GM21528 (cell line): ENCODE measurements around the gene RANBP9.

Source experiments
- ATAC-seq: cut with Tn5 transposase; IDR thresholded peaks from one replicate; pipeline ENCODE4 v1.9.1; 2021; ENCODE audit warnings: mild to moderate bottlenecking, moderate library complexity; ENCODE audit not compliant: unreplicated experiment, low FRiP score

Gene RANBP9

GRCh38 chr6:13679996-13680395 is 31.6 kb downstream of the RANBP9 start:
- no peak for ATAC-seq

- ATAC-seq, result no peak
Observed at GRCh38 chr6:13678255-13678983, 33.2 kb downstream of the RANBP9 start.

GRCh38 chr6:13677878-13678254 is 33.8 kb downstream of the RANBP9 start:
- ATAC-seq, result no peak

GRCh38 chr6:13676551-13677156 is 35.0 kb downstream of the RANBP9 start:
- ATAC-seq, result no peak

GRCh38 chr6:13674533-13675190 is 37.0 kb downstream of the RANBP9 start:
- no peak for ATAC-seq

GRCh38 chr6:13673825-13674444 is 37.7 kb downstream of the RANBP9 start:
- no peak for ATAC-seq

- ATAC-seq, result no peak
Observed at GRCh38 chr6:13673368-13673767, 38.3 kb downstream of the RANBP9 start.

- no peak for ATAC-seq
Observed at GRCh38 chr6:13672904-13673303, 38.7 kb downstream of the RANBP9 start.

- ATAC-seq, result no peak
Observed at GRCh38 chr6:13671548-13672127, 40.0 kb downstream of the RANBP9 start.

- no peak for ATAC-seq
Observed at GRCh38 chr6:13669476-13669875, 42.2 kb downstream of the RANBP9 start.

GRCh38 chr6:13668291-13668928 is 43.2 kb downstream of the RANBP9 start:
- ATAC-seq, result no peak

GRCh38 chr6:13667655-13668054 is 44.0 kb downstream of the RANBP9 start:
- no peak for ATAC-seq

- ATAC-seq, result no peak
Observed at GRCh38 chr6:13666194-13667105, 45.2 kb downstream of the RANBP9 start.

- no peak for ATAC-seq
Observed at GRCh38 chr6:13664703-13665352, 46.8 kb downstream of the RANBP9 start.

GRCh38 chr6:13663986-13664385 is 47.6 kb downstream of the RANBP9 start:
- ATAC-seq, result no peak

- no peak for ATAC-seq
Observed at GRCh38 chr6:13662651-13663334, 48.8 kb downstream of the RANBP9 start.

- no peak for ATAC-seq
Observed at GRCh38 chr6:13661647-13662046, 50.0 kb downstream of the RANBP9 start.

- ATAC-seq, result no peak
Observed at GRCh38 chr6:13660893-13661292, 50.7 kb downstream of the RANBP9 start.
